Measurements from ENCODE around the gene OR10AD1.

GRCh38 chr12:48156652-48157017 lies 46.5 kb downstream of the OR10AD1 start:
- TF ChIP-seq EZH2phosphoT487 (IDR thresholded peaks at IDR 0.05; ENCODE audit: insufficient read depth, low read depth) (no peak), EZH2 (IDR thresholded peaks at IDR 0.05; ENCODE audit: insufficient read depth, poor library complexity, severe bottlenecking) (no peak)

All from GM23248 (cell line).